ENCODE data around the gene MFSD12. TPM values are rescaled to one million over a fixed set of nuclear protein-coding genes. Genes with fewer than 3 reads are reported as not detected.

Gene MFSD12
- total RNA-seq, 2 experiments from 2014 or later = 84.5 to 90.8 TPM

DNA sequence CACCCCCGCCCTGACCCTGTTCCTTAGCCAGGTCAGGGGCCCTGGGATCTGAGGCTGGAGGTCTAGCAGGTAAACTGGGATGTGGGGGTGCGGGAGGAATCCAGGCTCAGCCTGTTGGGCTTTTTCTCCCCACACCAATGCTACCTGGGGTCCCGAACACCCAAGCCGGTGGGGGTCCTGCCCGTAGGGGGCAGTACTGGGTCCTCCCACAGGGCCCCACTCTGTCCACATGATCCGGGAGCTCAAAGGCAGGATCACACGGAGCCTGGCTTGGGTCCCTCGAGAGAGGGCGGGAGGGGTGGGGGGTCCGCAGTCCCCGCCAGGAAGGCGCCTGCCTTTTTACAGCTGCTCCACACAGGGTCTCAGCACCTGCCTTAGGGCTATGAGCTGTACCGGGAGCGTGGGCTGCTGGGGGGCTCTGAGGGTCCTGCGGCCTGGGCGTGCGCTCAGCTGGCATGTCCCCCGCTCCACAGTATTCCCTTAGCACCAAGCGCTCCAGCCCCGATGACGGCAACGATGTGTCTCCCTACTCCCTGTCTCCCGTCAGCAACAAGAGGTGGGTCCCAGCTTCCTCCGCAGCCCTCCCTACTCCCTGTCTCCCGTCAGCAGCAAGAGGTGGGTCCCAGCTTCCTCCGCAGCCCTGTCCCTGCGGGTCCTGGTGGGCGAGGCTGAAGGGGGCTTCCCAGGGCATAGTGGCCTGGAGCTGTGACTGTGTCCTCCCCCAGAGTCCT lies 30.7 kb downstream of the MFSD12 start:
- H3K36me3 Mint-ChIP-seq = peaks cover 9% of the 10 kb centered on the region
- H3K4me3 Mint-ChIP-seq = no peak overlapping the region
- no peak overlapping the region for H3K27ac Mint-ChIP-seq
- POLR2A ChIA-PET = no interaction called here
- no peaks in the 10 kb centered on the region for H3K4me1 Mint-ChIP-seq
- H3K27me3 Mint-ChIP-seq = no peaks in the 10 kb centered on the region
- H3K9me3 Mint-ChIP-seq = no peaks in the 10 kb centered on the region
- no peak for ATAC-seq (ENCODE audit: low read depth)
- no peak for DNase-seq

DNA sequence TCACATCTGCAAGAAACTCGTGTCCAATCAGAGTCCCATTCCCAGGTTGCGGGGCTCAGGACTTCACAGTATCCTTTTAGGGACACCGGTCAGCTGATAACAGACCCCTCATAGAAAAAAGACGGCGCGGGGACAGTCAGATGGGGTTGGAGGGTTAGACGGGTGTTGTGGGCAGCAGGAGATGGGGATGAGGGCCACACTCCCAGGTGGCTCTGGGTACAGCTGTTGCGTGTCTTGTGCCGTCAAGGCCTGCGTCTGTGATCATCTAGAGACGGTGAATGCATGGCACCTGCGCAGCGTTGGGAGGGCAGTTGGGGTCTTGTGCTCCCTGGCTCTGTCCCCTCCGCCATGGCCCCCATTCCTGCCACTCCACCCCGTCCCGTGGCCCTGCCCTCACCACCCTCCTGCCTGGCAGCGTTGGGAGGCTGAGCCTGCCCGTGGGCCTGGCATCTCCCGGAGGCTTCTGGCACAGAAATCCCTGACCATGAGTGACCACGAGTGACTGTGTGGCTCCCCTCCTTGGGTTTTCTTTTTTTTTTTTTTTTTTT lies 32.4 kb downstream of the MFSD12 start:
- no peak for ATAC-seq (ENCODE audit: low read depth)
- POLR2A ChIA-PET = no interaction called here
- Mint-ChIP-seq H3K27ac (no peak overlapping the region), H3K4me1 (peaks cover 5% of the 10 kb centered on the region), H3K36me3 (peaks cover 13% of the 10 kb centered on the region), H3K9me3 (no peaks in the 10 kb centered on the region), H3K4me3 (no peak overlapping the region), H3K27me3 (no peaks in the 10 kb centered on the region)
- DNase-seq = no peak

DNA sequence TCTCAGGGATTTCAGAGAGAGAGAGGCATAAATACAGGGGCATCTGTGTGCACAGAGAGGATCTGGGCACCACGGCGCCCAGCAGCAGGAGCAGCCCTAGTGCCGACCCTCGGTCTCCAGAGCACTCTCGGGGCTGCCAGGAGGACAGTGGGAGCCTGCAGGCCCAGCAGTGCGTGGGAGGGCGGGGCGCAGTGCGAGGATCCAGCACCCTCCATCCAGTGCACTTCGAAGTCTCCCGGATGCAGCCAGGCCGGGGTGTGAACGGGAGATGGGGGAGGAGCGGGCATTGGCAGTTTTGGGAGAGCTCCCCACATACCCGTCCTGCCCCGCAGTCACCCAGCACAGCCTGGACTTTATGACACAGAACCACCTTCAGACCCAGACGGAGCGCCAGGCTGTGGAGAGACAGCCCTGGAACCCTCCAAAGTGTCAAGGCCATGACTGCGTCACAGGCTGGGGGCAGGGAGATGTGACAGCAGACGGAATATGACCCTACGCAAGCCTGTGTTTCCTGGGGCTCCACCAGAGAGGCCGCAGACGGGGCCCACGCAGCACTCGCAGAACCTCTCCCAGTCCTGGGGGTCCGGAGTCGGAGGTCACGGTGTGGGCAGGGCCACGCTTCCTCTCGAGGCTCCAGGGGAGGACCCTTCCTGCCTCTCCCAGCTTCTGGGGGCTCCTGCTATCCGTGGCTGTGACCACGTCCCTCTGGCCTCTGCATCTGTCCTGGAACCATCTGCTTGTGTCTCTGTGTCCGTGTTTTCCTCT lies 33.1 kb downstream of the MFSD12 start:
- no peak for DNase-seq
- H3K27ac Mint-ChIP-seq = no peak overlapping the region
- peaks cover 13% of the 10 kb centered on the region for H3K36me3 Mint-ChIP-seq
- H3K4me3 Mint-ChIP-seq = no peak overlapping the region
- no peaks in the 10 kb centered on the region for H3K27me3 Mint-ChIP-seq
- ATAC-seq (ENCODE audit: low read depth) = no peak
- no peaks in the 10 kb centered on the region for H3K9me3 Mint-ChIP-seq
- H3K4me1 Mint-ChIP-seq = peaks cover 5% of the 10 kb centered on the region
- POLR2A ChIA-PET = no interaction called here

DNA sequence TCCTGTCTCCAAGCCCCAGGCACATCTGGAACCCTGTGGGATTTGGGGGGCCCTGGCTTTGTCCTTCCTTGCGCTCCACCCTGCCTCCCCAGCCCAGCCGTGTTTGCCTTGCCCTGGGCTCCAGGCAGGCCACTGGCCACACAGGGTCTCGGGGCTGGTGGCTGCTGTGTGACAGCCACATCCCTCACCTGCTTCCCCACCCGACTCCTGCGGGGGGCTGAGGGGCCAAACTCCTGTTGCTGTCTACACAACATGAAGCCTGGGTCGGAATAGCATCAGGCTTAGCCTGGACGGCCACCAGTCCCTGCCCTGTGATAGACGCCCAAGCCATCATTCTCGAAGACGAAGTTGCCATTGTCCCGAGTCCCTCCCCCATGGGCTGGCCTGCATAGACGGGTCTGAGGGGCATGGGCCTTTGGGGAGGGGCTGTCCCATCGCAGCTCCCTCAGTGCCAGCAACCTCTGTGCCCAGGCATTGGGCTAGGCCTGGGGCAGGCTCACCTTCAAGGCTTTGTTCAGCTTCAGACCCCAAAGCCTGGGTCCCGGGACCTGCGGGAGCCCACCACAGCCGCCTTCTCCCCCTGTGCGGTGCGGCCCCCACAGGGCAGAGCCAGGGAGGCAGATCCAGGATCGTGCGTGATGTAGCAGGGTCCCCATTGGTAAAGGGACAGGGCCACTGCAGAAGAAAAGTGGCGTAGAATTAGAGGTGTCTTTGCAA lies 33.9 kb downstream of the MFSD12 start:
- no peak overlapping the region for H3K4me3 Mint-ChIP-seq
- POLR2A ChIA-PET = no interaction called here

DNA sequence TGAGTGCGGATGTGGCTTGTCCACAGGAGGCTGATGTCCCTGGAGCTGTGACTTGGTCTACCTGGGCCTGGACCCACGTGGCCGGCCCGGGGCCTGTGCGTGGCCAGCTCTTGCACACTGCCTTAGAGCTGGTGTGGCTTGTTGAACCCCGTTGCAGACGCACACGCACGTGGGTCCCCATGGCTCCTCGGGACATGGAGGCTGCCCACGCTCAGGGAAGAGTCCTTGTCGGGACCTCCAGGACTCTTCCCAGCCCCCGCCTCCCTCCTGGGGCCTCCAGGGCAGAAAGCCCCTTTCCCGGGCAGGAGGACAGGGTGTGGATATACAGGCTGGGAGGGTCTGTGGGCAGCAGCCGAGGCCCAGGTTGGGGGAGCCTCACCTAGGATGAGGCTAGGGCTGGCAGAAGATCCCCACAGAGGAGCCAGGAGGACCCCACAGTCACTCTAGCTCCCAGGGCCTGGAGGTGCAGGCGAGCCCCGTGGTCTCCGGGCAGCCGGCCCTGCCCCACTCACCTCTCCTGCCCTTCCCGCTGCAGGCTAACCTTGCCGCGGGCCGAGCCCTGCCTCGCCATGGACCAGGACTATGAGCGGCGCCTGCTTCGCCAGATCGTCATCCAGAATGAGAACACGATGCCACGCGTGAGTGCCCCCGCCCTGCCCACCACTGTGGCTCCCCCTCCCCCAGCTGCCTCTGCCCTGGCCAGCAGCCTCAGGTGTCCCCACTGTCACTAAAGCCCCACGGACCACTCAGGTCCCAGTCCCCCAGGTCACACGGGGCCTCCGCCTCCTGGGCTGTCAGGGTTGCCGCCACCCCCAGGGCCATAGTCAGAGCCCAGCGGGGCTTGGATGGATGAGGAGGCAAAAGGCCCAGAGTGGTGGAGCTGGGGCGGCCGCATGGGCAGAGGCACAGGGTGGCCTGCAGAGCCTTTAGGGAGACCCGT lies 34.7 kb downstream of the MFSD12 start:
- POLR2A ChIA-PET = no interaction called here
- no peak overlapping the region for H3K27ac Mint-ChIP-seq

More for the DNA sequence above, 33.9 kb downstream of the MFSD12 start:
- H3K27me3 Mint-ChIP-seq = no peaks in the 10 kb centered on the region
- H3K36me3 Mint-ChIP-seq = peaks cover 13% of the 10 kb centered on the region
- no peak for DNase-seq
- no peak for ATAC-seq (ENCODE audit: low read depth)
- H3K27ac Mint-ChIP-seq = no peak overlapping the region
- peaks cover 5% of the 10 kb centered on the region for H3K4me1 Mint-ChIP-seq
- H3K9me3 Mint-ChIP-seq = no peaks in the 10 kb centered on the region

DNA sequence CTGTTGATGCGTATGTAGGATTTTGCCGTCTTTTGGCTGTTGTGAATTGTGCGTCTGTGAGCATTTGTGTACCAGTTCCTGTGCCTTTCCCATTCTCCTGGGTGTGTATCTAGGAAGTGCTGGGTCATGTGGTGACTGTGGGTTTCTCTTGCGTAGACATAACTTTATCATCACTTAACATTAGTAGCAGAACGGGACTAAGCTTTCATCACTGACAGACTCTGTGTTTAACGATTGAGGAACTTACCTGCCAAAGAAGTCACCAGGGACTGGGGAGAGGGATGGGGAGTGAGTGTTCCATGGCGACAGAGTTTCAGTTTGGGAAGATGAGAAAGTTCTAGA lies 36.3 kb downstream of the MFSD12 start:
- H3K27ac Mint-ChIP-seq = no peak overlapping the region
- no peak for ATAC-seq (ENCODE audit: low read depth)

More for the DNA sequence above, 34.7 kb downstream of the MFSD12 start:
- DNase-seq (no peak), ATAC-seq (ENCODE audit: low read depth) (no peak)
- no peaks in the 10 kb centered on the region for H3K9me3 Mint-ChIP-seq
- no peaks in the 10 kb centered on the region for H3K27me3 Mint-ChIP-seq
- H3K4me3 Mint-ChIP-seq = no peak overlapping the region
- H3K36me3 Mint-ChIP-seq = peaks cover 11% of the 10 kb centered on the region
- H3K4me1 Mint-ChIP-seq = peaks cover 5% of the 10 kb centered on the region

DNA sequence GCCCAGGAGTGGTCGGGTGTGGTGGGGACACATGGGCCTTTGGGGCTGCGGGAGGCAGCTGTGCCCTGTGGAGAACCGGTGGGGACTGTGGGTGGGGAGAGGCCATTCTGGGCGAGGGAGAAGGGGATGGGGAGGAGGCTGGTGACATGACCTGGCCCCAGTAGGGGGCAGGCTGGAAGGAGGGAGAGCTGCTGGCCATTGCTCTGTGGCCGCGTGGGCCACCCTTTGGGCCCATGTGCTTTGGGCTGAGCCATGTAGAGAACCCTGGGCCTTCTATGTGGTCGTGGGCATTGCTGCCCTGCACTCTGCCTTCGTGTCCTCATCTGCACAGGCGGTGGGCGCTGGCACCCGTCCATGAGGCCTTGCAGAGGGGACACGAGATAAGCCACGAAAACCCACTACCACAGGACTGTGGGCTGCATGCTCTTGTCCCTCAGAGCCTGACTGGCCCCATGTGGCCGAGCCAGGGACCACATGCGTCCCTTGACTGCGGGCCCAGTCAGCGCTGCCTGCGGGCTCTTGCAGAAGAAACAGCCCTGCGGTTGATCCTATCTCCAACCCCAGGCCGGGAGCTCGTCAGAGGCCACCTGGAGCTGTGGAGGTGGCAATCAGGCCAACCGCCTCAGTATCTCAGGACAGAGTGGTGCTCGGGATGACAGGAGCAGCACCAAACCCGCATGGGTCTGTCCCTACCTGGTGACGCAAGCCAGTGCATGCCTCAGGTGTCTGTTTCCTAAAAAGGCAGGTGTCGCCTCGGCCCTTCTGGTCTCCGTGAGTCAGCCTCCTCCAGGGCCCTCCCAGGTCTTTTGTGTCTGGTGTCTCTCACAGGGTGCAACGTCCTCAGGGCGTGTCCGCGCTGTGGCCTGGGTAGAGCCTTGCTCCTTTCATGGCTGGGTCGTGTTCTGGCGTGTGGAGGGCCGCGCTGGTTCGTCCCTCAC lies 37.0 kb downstream of the MFSD12 start:
- H3K27ac Mint-ChIP-seq = no peak overlapping the region
- H3K4me1 Mint-ChIP-seq = peaks cover 14% of the 10 kb centered on the region
- no peak for ATAC-seq (ENCODE audit: low read depth)
- peaks cover 8% of the 10 kb centered on the region for H3K36me3 Mint-ChIP-seq
- H3K4me3 Mint-ChIP-seq = no peak overlapping the region
- POLR2A ChIA-PET = interaction anchor here (0.5 to 0.7 kb wide), 2 partner anchors 167 to 356 kb away, joined by 3 to 5 read pairs; no protein-coding TSS in a partner anchor
- no peaks in the 10 kb centered on the region for H3K9me3 Mint-ChIP-seq
- no peak for DNase-seq
- no peaks in the 10 kb centered on the region for H3K27me3 Mint-ChIP-seq

More for the DNA sequence above, 36.3 kb downstream of the MFSD12 start:
- Mint-ChIP-seq H3K4me1 (peaks cover 10% of the 10 kb centered on the region), H3K9me3 (no peaks in the 10 kb centered on the region), H3K36me3 (peaks cover 8% of the 10 kb centered on the region), H3K4me3 (no peak overlapping the region), H3K27me3 (no peaks in the 10 kb centered on the region)
- DNase-seq = no peak
- POLR2A ChIA-PET = interaction anchor here (0.5 to 0.7 kb wide), 2 partner anchors 167 to 356 kb away, joined by 3 to 5 read pairs; no protein-coding TSS in a partner anchor

DNA sequence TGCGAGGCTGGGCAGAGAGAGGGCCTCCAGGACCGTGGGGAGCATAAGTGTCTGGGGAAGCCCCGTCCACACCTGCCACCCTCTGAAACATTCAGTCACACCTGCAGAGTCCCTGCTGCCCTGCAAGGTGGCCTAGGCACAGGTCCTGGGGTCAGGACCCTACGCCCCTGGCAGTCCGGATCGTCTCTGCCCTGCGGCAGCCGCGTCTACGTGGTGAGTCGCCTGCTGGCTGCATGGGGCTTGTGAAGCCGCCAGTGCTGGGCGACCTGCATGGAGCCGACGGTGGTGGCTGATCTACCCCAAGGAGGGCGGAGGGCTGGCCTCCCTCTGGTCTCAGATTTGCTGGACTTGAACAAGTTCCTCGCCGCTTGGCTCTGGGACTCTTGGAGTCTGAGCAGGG lies 38.3 kb downstream of the MFSD12 start:
- H3K9me3 Mint-ChIP-seq = no peaks in the 10 kb centered on the region
- DNase-seq (no peak), ATAC-seq (ENCODE audit: low read depth) (no peak)
- H3K36me3 Mint-ChIP-seq = peaks cover 8% of the 10 kb centered on the region
- H3K27ac Mint-ChIP-seq = no peak overlapping the region
- H3K27me3 Mint-ChIP-seq = no peaks in the 10 kb centered on the region
- POLR2A ChIA-PET = no interaction called here
- H3K4me1 Mint-ChIP-seq = peaks cover 14% of the 10 kb centered on the region
- H3K4me3 Mint-ChIP-seq = no peak overlapping the region

DNA sequence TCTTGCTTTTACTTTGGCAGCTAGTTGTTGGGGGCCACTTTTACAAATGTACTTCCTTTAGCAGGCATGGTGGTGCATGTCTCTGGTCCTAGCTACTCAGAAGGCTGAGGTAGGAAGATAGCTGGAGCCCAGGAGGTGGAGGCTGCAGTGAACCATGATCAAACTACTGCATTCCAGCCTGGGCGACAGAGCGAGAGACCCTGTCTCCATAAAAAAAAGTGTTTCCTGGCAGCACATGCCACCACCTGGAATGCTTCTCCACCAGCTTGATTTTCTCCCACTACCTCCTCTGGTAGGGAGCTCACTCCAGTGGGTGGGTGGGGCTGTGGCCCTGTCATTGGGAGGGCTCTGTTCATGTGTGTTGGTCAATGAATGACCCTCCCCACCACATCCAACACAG lies 38.7 kb downstream of the MFSD12 start:
- POLR2A ChIA-PET = no interaction called here
- no peak overlapping the region for H3K27ac Mint-ChIP-seq
- no peaks in the 10 kb centered on the region for H3K9me3 Mint-ChIP-seq
- no peak for DNase-seq
- peaks cover 14% of the 10 kb centered on the region for H3K4me1 Mint-ChIP-seq
- peaks cover 6% of the 10 kb centered on the region for H3K36me3 Mint-ChIP-seq
- ATAC-seq (ENCODE audit: low read depth) = no peak
- no peak overlapping the region for H3K4me3 Mint-ChIP-seq
- no peaks in the 10 kb centered on the region for H3K27me3 Mint-ChIP-seq

DNA sequence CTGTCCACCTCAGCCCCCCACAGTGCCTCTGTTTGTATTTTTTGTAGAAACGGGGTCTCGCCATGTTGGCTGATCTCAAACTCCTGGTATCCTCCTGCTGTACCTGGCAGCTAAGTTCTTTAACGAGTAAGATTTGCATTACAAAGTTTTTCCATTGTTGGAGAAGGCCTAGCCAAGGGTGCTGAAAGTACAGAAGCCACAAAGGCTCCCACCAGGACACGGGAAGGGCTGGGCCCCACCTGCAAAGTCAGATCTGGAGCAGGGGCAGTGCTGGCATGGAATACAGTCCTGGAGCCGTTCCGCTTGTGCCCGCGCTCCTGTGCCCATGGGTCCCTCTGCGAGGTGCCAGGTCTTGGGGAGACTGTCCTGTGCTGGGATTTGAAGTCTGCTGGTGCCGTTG lies 39.1 kb downstream of the MFSD12 start:
- Mint-ChIP-seq H3K4me1 (peaks cover 14% of the 10 kb centered on the region), H3K27me3 (no peaks in the 10 kb centered on the region), H3K4me3 (no peak overlapping the region), H3K9me3 (no peaks in the 10 kb centered on the region), H3K27ac (no peak overlapping the region), H3K36me3 (peaks cover 6% of the 10 kb centered on the region)
- DNase-seq = no peak
- POLR2A ChIA-PET = interaction anchor here (0.7 kb wide), 1 partner anchor 23 kb away, joined by 5 read pairs; no protein-coding TSS in a partner anchor
- no peak for ATAC-seq (ENCODE audit: low read depth)

DNA sequence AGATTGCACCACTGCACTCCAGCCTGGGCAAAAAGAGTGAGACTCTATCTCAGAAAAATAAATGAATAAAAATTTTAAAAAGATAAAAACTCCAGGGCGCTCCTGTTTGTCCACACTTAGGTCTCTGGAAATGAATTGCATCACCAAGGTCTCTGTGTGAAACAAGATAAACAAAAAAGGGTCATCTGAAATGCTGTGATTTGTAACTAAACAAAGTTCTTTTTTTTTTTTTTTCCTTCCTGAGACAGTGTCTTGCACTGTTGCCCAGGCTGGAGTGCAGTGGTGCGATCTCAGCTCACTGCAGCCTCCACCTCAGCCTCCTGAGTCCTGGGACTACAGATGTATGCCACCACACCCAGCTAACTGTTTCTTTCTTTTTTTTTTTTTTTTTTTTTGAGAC lies 39.7 kb downstream of the MFSD12 start:
- ATAC-seq (ENCODE audit: low read depth) (no peak), DNase-seq (no peak)
- Mint-ChIP-seq H3K27me3 (no peaks in the 10 kb centered on the region), H3K9me3 (no peaks in the 10 kb centered on the region), H3K4me3 (no peak overlapping the region), H3K27ac (no peak overlapping the region), H3K4me1 (peaks cover 14% of the 10 kb centered on the region), H3K36me3 (peaks cover 6% of the 10 kb centered on the region)
- POLR2A ChIA-PET = interaction anchor here (0.7 kb wide), 1 partner anchor 23 kb away, joined by 5 read pairs; no protein-coding TSS in a partner anchor

Measured in activated naive CD8-positive, alpha-beta T cell treated with anti-CD3 and anti-CD28 coated beads, Interleukin-2, amount 10 ng/mL, durations not matched to agents 7 days and 5 days (primary cell).